DOHH2 (cell line): Measurements from ENCODE around the gene CMIP.

Experiments used
- EZH2phosphoT487 ChIP-seq: fragments of 200-600 bp; sonication (generic); IDR thresholded peaks from 2 replicates; pipeline ENCODE4 v1.6.1; 2017; ENCODE audit warnings: borderline replicate concordance, mild to moderate bottlenecking, antibody characterized with exemption, low read length, moderate library complexity, mixed read lengths
- TF ChIP-seq, protein P1 (sequence below): fragments of 200-600 bp; sonication (generic); IDR thresholded peaks from one replicate; pipeline ENCODE4 v1.5.1; 2014; ENCODE audit warnings: antibody characterized with exemption, mild to moderate bottlenecking, low read depth, low read length; ENCODE audit not compliant: poor library complexity, severe bottlenecking

DNA sequence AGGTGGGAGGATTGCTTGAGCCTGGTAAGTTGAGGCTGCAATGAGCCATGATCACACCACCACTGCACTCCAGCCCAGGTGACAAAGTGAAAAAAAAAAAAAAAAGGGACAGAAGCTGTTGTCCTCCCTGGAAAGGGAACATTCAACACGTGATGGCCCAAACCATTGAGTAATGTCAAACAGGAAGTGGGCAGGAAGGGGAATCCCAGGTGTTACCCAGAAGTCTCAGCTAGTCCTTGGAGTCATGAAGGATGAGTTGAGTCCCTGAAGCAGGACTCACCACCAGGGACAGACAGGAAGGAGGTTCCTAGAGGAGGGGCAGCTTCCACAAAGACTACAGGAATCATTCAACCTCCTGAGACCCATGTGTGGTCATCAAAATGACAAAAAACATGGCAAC, 19.8 kb upstream of the CMIP start:
- TF ChIP-seq, protein P1, sequence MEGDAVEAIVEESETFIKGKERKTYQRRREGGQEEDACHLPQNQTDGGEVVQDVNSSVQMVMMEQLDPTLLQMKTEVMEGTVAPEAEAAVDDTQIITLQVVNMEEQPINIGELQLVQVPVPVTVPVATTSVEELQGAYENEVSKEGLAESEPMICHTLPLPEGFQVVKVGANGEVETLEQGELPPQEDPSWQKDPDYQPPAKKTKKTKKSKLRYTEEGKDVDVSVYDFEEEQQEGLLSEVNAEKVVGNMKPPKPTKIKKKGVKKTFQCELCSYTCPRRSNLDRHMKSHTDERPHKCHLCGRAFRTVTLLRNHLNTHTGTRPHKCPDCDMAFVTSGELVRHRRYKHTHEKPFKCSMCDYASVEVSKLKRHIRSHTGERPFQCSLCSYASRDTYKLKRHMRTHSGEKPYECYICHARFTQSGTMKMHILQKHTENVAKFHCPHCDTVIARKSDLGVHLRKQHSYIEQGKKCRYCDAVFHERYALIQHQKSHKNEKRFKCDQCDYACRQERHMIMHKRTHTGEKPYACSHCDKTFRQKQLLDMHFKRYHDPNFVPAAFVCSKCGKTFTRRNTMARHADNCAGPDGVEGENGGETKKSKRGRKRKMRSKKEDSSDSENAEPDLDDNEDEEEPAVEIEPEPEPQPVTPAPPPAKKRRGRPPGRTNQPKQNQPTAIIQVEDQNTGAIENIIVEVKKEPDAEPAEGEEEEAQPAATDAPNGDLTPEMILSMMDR: no peak
- no peak for TF ChIP-seq EZH2phosphoT487
